GM18498 (cell line): ENCODE measurements around the gene SIK1.
"Not testable (repeated sequence)": the region's sequence is repeated elsewhere in the genome, so short reads cannot be mapped to it uniquely, and the experiment has no call there.

Source experiments
- ATAC-seq: cut with Tn5 transposase; IDR thresholded peaks from one replicate; pipeline ENCODE4 v1.9.1; 2021; ENCODE audit warnings: mild to moderate bottlenecking, moderate library complexity; ENCODE audit not compliant: unreplicated experiment

The SIK1 gene

GRCh38 chr21:43426404-43427241, at the start of gene SIK1:
TSS of gene SIK1 (minus strand) at chr21:43427131. CDS start at chr21:43426178, 953 bp downstream.
- ATAC-seq, result not testable (repeated sequence)

- ATAC-seq, result not testable (repeated sequence)
Observed at GRCh38 chr21:43471597-43472242, 44.8 kb upstream of the SIK1 start.

GRCh38 chr21:43469719-43470458, 43.0 kb upstream of the SIK1 start:
- ATAC-seq, result not testable (repeated sequence)

- no peak for ATAC-seq
Observed at GRCh38 chr21:43467785-43468184, 40.9 kb upstream of the SIK1 start.

- not testable (repeated sequence) for ATAC-seq
Observed at GRCh38 chr21:43465159-43465558, 38.2 kb upstream of the SIK1 start.

GRCh38 chr21:43463498-43464261, 36.7 kb upstream of the SIK1 start:
- not testable (repeated sequence) for ATAC-seq

- ATAC-seq, result not testable (repeated sequence)
Observed at GRCh38 chr21:43462932-43463331, 36.0 kb upstream of the SIK1 start.

GRCh38 chr21:43460475-43460874, 33.5 kb upstream of the SIK1 start:
- not testable (repeated sequence) for ATAC-seq

- ATAC-seq, result not testable (repeated sequence)
Observed at GRCh38 chr21:43458995-43459394, 32.1 kb upstream of the SIK1 start.

GRCh38 chr21:43456616-43457314, 29.8 kb upstream of the SIK1 start:
- not testable (repeated sequence) for ATAC-seq

GRCh38 chr21:43455717-43456116, 28.8 kb upstream of the SIK1 start:
- ATAC-seq, result not testable (repeated sequence)

GRCh38 chr21:43454176-43454575, 27.2 kb upstream of the SIK1 start:
- not testable (repeated sequence) for ATAC-seq

GRCh38 chr21:43451850-43452249, 24.9 kb upstream of the SIK1 start:
- ATAC-seq, result not testable (repeated sequence)

GRCh38 chr21:43450287-43450686, 23.4 kb upstream of the SIK1 start:
- not testable (repeated sequence) for ATAC-seq

GRCh38 chr21:43447353-43447977, 20.5 kb upstream of the SIK1 start:
- ATAC-seq, result not testable (repeated sequence)

GRCh38 chr21:43446277-43446932, 19.5 kb upstream of the SIK1 start:
- ATAC-seq, result not testable (repeated sequence)

- not testable (repeated sequence) for ATAC-seq
Observed at GRCh38 chr21:43444524-43444923, 17.6 kb upstream of the SIK1 start.

- ATAC-seq, result not testable (repeated sequence)
Observed at GRCh38 chr21:43442571-43442970, 15.6 kb upstream of the SIK1 start.
